Measurements from ENCODE around the gene MOCS1.

The MOCS1 gene

DNA sequence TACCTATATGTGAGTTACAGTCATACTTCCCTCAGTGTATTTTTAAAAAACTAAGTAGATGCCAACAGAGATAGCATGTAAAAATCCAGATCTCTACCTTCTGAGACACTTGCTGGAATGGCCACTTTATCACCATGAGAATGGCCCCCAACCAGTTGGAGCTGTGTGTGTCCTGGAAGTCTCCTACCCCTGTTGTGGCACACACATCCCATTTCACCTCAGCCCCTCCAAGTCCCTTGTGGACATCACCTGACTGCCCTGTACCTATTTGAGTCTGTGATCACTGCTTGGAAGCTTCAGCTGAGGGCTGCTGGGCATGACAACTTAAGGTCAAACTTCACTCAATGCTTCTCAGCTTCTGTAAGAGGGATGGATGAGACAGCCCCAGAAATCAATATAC is 24.1 kb downstream of the MOCS1 start:
- Histone ChIP-seq H3K9me2 (replicated peaks; ENCODE audit: control insufficient read depth, low read length) (no peaks in the 10 kb centered on the region), H4K20me1 (ENCODE audit: control insufficient read depth, insufficient read depth, low read depth, low read length) (no peaks in the 10 kb centered on the region), H3K4me1 (ENCODE audit: control insufficient read depth, low read length) (no peaks in the 10 kb centered on the region), H3K36me3 (ENCODE audit: control insufficient read depth, low read length) (no peaks in the 10 kb centered on the region), H3K9me3 (ENCODE audit: control insufficient read depth, insufficient read depth, low read length) (no peaks in the 10 kb centered on the region), H3K4me3 (ENCODE audit: low read length) (no peak overlapping the region), H3K4me2 (ENCODE audit: low read length) (no peak overlapping the region), H3K27ac (ENCODE audit: low read depth, low read length) (no peak overlapping the region), H3K79me2 (ENCODE audit: control insufficient read depth, low read length) (no peaks in the 10 kb centered on the region), H3K27me3 (ENCODE audit: control insufficient read depth, low read length) (no peaks in the 10 kb centered on the region), H3F3A (ENCODE audit: control insufficient read depth, insufficient read depth) (no peaks in the 10 kb centered on the region)
- TF ChIP-seq, protein P1, sequence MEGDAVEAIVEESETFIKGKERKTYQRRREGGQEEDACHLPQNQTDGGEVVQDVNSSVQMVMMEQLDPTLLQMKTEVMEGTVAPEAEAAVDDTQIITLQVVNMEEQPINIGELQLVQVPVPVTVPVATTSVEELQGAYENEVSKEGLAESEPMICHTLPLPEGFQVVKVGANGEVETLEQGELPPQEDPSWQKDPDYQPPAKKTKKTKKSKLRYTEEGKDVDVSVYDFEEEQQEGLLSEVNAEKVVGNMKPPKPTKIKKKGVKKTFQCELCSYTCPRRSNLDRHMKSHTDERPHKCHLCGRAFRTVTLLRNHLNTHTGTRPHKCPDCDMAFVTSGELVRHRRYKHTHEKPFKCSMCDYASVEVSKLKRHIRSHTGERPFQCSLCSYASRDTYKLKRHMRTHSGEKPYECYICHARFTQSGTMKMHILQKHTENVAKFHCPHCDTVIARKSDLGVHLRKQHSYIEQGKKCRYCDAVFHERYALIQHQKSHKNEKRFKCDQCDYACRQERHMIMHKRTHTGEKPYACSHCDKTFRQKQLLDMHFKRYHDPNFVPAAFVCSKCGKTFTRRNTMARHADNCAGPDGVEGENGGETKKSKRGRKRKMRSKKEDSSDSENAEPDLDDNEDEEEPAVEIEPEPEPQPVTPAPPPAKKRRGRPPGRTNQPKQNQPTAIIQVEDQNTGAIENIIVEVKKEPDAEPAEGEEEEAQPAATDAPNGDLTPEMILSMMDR (IDR thresholded peaks at IDR 0.05; ENCODE audit: low read depth, low read length, poor library complexity, severe bottlenecking), result no peak
- TF ChIP-seq EZH2phosphoT487 (IDR thresholded peaks at IDR 0.05; ENCODE audit: borderline replicate concordance, low read length), result no peak

DNA sequence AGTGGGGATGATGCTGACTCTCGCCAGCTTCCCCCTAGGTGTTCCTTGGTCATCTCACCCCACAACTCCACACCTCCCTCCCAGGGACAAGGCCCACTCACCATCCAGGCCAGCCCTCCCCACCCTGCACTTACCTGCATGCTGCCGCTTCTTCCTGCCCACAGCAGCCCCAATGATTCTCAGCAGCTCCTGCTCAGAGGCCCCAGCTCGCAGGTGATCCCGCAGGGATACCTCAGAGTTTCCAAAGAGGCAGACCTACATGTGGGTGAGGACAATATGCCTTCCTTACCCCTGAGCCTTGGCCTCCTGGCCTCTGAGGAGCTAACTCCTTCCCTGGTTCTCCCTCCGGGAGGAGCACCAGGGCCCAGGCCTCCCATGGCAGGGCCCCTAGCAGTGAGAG is 24.6 kb downstream of the MOCS1 start:
- no peaks in the 10 kb centered on the region for H3K9me3 ChIP-seq (ENCODE audit: control insufficient read depth, insufficient read depth, low read length)
- no peaks in the 10 kb centered on the region for H3K79me2 ChIP-seq (ENCODE audit: control insufficient read depth, low read length)
- H3K36me3 ChIP-seq (ENCODE audit: control insufficient read depth, low read length), result no peaks in the 10 kb centered on the region
- no peaks in the 10 kb centered on the region for H3F3A ChIP-seq (ENCODE audit: control insufficient read depth, insufficient read depth)
- no peak overlapping the region for H3K4me2 ChIP-seq (ENCODE audit: low read length)
- no peaks in the 10 kb centered on the region for H4K20me1 ChIP-seq (ENCODE audit: control insufficient read depth, insufficient read depth, low read depth, low read length)
- H3K4me1 ChIP-seq (ENCODE audit: control insufficient read depth, low read length), result no peaks in the 10 kb centered on the region
- TF ChIP-seq, protein P1 (IDR thresholded peaks at IDR 0.05; ENCODE audit: low read depth, low read length, poor library complexity, severe bottlenecking), result no peak
- no peak for TF ChIP-seq EZH2phosphoT487 (IDR thresholded peaks at IDR 0.05; ENCODE audit: borderline replicate concordance, low read length)
- H3K4me3 ChIP-seq (ENCODE audit: low read length), result no peak overlapping the region
- no peaks in the 10 kb centered on the region for H3K27me3 ChIP-seq (ENCODE audit: control insufficient read depth, low read length)
- no peak overlapping the region for H3K27ac ChIP-seq (ENCODE audit: low read depth, low read length)
- H3K9me2 ChIP-seq (replicated peaks; ENCODE audit: control insufficient read depth, low read length), result no peaks in the 10 kb centered on the region

DNA sequence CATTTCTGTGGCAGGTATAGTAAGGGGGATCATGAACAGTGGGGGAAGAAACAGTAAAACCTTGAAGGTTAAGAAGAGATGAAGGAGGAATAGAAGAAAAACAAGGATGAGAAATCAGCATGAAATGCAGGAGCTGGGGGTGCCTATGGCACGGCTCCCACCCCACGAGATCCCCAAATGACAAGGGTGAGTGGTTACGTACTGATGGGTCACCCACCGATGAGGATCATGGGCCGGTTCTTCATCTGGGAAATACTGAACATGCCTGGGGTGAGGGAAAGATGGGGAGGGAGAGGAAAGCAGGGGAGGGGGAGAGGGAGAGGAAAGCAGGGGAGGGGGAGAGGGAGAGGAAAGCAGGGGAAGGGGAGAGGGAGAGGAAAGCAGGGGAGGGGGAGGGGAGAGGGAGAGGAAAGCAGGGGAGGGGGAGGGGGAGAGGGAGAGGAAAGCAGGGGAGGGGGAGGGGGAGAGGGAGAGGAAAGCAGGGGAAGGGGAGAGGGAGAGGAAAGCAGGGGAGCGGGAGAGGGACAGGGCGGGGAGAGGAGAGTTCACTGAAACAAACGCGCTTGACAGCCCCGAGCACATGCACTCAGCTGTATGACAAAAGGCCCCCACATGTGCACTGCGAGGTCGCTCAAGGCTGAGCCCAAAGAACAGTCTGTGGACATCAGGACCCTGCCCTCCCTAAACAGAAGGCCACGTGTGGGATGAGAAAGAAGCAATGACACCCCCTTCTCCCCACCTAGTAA is 25.3 kb downstream of the MOCS1 start:
- H3K4me3 ChIP-seq (ENCODE audit: low read length), result no peak overlapping the region
- H3K36me3 ChIP-seq (ENCODE audit: control insufficient read depth, low read length), result no peaks in the 10 kb centered on the region
- TF ChIP-seq, protein P1 (IDR thresholded peaks at IDR 0.05; ENCODE audit: low read depth, low read length, poor library complexity, severe bottlenecking), result no peak
- TF ChIP-seq EZH2phosphoT487 (IDR thresholded peaks at IDR 0.05; ENCODE audit: borderline replicate concordance, low read length), result no peak
- no peak overlapping the region for H3K27ac ChIP-seq (ENCODE audit: low read depth, low read length)
- no peaks in the 10 kb centered on the region for H3K27me3 ChIP-seq (ENCODE audit: control insufficient read depth, low read length)
- H3K79me2 ChIP-seq (ENCODE audit: control insufficient read depth, low read length), result no peaks in the 10 kb centered on the region
- H3K9me3 ChIP-seq (ENCODE audit: control insufficient read depth, insufficient read depth, low read length), result no peaks in the 10 kb centered on the region
- H3K4me2 ChIP-seq (ENCODE audit: low read length), result no peak overlapping the region
- no peaks in the 10 kb centered on the region for H3K9me2 ChIP-seq (replicated peaks; ENCODE audit: control insufficient read depth, low read length)
- H4K20me1 ChIP-seq (ENCODE audit: control insufficient read depth, insufficient read depth, low read depth, low read length), result no peaks in the 10 kb centered on the region
- H3K4me1 ChIP-seq (ENCODE audit: control insufficient read depth, low read length), result no peaks in the 10 kb centered on the region
- no peaks in the 10 kb centered on the region for H3F3A ChIP-seq (ENCODE audit: control insufficient read depth, insufficient read depth)
